H7 (cell line): ENCODE results near the gene SEC31A. TPM values are rescaled to one million over a fixed set of nuclear protein-coding genes. Genes with fewer than 3 reads are reported as not detected.

ENCODE experiments used
- DNase-seq: peaks from one replicate; pipeline ENCODE4 v3.0.0; 2012
- H3K27me3 ChIP-seq: 2 replicates; pipeline ENCODE4 v1.6.0; 2011; ENCODE audit warnings: mild to moderate bottlenecking, low read length; ENCODE audit not compliant: control insufficient read depth, insufficient read depth
- H3K36me3 ChIP-seq: replicated peaks from 2 replicates; pipeline ENCODE4 v1.5.1; 2011; ENCODE audit warnings: low read length; ENCODE audit not compliant: control insufficient read depth, insufficient read depth
- H3K4me3 ChIP-seq: 2 replicates; pipeline ENCODE4 v1.5.1; 2011; ENCODE audit warnings: low read depth, mild to moderate bottlenecking, control low read depth, low read length, moderate library complexity; ENCODE audit not compliant: insufficient read depth
- total RNA-seq: library from RNA; depleted of rRNA; stranded (reverse); fragments of >200 nt; shearing (Covaris generic); gene quantifications from 2 replicates; pipeline ENCODE4 v1.2.3, GENCODE V29; 2014

Gene SEC31A
- total RNA-seq, 1 experiment from 2014 or later, result 117 TPM

DNA sequence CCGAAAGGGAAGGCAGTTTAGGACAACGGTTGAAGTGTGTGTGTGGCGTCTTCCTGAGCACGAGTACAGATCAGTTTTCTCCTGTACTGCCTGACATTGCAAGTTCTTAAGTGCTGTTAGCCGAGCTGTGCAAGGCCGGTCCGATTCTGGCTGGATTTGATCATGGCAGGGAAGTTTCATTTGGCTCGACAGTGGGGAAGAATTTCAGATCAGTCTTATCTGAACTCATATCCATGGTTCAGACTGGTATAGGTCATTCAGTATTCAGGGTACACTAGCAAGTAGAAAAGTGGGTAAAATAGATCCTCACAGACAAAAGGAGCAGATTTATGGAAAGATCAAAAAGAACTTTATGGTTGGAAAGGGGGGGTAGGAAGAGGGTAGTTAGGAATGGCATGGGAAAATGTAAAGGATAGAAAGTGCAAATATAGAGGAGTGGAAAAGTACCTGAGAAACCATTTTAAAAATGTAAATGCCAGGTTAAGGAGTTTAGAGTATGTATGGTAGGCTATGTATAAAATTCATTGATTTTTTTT, 10.3 kb upstream of the SEC31A start:
- peaks cover 16% of the 10 kb centered on the region for H3K36me3 ChIP-seq
- H3K4me3 ChIP-seq, result peak overlapping the region; percentile 92
- no peaks in the 10 kb centered on the region for H3K27me3 ChIP-seq
- no peak for DNase-seq

DNA sequence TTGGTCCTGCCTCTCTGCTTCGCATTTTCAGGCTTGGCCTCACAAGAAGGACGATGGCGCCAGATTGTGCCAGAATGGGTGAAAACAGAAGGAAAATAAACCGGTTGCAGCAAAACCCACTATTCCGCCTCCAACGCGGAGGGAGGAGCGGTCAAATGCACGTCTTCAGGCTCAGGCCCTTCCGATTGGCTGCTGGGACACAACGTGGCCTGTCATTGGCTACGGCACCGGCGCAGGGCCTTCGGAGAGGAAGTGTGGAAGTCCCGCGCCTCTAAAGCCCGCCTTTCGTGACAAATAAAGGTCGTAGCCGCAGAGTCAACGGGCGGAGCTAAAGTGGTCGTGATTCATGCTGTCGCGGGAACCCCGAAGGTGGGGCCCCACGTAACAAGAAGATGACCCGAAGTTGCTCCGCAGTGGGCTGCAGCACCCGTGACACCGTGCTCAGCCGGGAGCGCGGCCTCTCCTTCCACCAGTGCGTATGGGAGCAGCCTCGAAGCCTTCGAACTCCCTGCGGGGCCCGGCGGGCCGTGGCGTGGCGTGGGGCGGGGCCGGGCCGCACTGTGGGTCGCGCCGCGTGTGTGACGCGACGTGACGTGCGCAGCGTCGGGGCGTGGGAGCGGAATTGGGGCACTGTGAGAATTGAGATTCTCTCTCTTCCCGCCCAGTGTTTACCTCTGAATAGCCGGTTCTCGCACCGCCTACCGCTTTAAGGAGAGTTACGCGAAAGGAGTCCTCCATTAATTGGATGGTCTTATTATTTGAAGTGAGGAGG, 9.6 kb upstream of the SEC31A start, which contains the start of gene THAP9:
Gene THAP9, plus strand, starts transcription at position 325 of the 772 bp plus-strand sequence. Its CDS starts 68 bp downstream, at position 393.
- peak; percentile 86 for DNase-seq
- H3K4me3 ChIP-seq, result peak within 1 kb of the TSS; percentile 92
- peaks cover 16% of the 10 kb centered on the region for H3K36me3 ChIP-seq
- H3K27me3 ChIP-seq, result no peaks in the 10 kb centered on the region

DNA sequence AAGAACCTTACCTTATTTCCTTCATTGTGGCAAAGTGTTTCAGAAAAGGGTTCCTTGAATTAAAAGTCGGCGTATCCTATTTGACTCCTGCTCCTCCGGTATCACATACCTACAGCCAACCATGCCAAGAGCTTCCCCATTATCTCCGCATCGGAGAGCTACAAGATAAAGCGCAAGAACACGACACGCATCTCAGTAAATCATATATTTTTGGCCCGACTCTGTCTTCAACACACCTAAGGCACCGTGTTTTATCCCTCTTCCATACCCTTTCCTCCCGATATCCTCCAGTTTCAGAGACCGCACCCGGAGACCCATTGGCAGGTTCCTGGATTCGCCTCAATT, 9.1 kb upstream of the SEC31A start:
- Histone ChIP-seq H3K27me3 (no peaks in the 10 kb centered on the region), H3K36me3 (peaks cover 16% of the 10 kb centered on the region), H3K4me3 (peak overlapping the region; percentile 92)
- no peak for DNase-seq

DNA sequence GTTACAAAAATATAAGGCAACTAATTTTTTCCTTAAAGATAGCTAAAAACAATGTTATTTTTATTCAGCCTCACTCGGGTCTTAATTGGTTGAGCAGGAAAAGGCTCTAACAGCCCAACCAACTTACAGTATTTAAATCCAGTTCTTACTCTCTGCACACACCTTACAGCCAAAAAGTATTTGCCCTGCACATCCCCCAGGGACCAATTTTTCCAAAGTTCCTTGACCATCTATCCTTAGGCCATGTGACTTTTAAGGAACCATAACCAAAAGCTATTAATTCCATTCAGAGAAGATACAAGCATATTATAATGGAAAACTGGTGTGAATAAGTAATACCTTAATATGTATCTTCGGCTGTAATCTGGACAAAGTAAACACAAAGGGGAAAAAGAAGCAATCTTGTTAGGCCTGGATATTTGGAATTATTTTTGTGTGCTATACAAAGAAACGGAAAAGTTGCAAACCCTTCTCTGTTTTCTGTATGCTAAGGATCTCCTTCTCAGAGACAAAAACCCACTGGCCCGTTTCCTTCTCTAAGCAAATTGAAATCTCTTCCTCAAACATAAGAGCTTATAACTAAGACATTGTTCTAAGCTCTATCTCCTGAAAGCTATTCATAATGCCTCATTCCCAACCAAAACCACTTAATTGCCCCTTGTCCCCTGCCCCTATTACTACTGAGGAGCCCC, 8.6 kb upstream of the SEC31A start:
- Histone ChIP-seq H3K36me3 (peaks cover 18% of the 10 kb centered on the region), H3K27me3 (no peaks in the 10 kb centered on the region), H3K4me3 (peak overlapping the region; percentile 92)
- DNase-seq, result no peak

DNA sequence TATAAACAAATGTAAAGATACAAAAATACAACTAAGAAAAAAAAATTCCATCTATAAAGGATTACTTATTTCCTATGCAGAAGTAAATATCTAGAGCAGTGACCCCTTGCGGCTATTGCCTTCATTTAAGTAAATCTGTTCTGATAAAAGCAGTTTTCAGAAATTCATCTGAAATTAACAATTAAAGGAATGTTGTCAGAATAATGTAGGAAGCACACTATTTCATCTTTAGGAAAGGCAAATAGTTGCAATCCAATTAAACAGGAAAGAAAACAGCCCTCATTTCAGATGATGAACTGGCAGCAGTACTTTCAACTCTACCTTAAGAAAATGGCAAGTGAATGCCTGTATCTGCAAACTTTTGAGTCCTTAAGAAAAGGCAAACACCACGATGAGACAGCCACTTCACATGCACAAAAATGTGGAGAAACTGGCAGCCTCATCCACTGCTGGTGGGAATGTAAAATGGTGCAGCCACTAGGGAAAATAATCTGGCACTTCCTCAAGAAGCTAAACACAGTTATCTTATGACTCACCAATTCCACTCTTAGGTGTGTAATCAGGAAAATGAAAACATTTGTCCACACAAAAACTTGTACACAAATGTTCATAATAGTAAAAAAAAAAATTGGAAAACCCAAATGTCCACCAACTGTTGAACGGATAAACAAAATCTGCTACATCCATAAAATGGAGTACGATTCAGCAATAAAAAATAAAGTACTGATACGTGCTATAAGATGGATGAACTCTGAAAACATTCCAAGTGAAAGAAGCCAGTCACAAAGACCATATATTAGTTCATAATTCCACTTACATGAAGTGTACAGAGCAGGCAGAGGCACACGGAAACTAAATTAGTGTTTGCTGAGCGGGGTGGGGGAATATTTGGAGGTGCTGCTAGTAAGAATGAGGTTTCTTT, 7.6 kb upstream of the SEC31A start:
- Histone ChIP-seq H3K27me3 (no peaks in the 10 kb centered on the region), H3K36me3 (peaks cover 26% of the 10 kb centered on the region), H3K4me3 (peak overlapping the region; percentile 92)
- DNase-seq, result no peak

DNA sequence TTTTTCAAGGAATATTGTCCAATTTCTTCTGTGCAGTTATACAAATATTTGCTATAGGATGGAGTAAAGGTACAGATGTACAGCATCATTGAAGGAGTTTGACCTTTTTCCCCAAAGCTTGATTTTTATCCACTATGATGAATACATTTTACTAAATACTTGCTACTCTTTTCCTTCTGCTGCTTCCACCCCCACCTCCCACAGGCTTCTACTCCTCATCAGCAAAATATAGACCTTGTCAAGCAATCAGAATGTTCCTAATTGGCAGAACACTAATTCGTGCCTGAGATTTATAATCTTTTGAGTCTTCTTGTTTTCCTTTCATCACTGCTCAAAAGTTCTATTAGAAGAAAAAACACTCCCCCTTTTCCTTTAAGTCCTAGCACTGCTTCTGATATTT, 5.8 kb upstream of the SEC31A start:
- peaks cover 28% of the 10 kb centered on the region for H3K36me3 ChIP-seq

DNA sequence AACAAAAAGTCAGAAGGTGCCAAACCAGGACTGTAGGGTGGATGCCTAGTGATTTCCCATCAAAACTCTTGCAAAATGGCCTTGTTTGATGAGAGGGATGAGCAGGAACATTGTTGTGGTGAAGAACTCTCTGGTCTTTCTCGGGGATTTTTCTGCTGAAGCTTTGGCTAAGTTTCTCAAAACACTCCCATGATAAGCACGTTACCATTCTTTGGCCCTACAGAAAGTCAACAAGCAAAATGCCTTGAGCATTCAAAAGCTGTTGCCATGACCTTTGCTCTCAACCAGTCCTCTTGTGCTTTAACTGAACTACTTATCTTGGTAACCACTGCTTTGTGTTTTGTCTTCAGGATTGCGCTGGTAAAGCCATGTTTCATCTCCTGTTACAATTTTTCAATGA, 3.0 kb upstream of the SEC31A start:
- no peak overlapping the region for H3K4me3 ChIP-seq
- no peak for DNase-seq
- no peaks in the 10 kb centered on the region for H3K27me3 ChIP-seq
- peaks cover 26% of the 10 kb centered on the region for H3K36me3 ChIP-seq

More for the DNA sequence above, 5.8 kb upstream of the SEC31A start:
- no peak for DNase-seq
- no peaks in the 10 kb centered on the region for H3K27me3 ChIP-seq
- no peak overlapping the region for H3K4me3 ChIP-seq

DNA sequence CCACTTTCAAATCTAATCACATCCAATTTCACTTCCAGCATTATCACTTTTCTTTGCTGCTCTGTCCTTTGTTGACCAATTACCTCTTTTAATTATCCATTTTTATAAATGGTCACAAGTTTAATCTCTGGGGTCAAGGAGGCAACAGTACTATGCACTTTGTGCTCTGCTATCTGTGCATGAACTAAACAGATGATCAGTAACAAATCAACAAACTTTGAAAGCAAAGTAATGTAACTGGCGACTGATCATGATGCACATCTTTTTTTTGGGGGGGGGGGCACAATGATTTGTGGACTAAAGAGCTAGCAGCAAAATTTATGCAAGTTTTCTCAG, 1.5 kb upstream of the SEC31A start:
- no peak overlapping the region for H3K4me3 ChIP-seq
- H3K36me3 ChIP-seq, result peaks cover 20% of the 10 kb centered on the region
- no peaks in the 10 kb centered on the region for H3K27me3 ChIP-seq
- DNase-seq, result no peak

DNA sequence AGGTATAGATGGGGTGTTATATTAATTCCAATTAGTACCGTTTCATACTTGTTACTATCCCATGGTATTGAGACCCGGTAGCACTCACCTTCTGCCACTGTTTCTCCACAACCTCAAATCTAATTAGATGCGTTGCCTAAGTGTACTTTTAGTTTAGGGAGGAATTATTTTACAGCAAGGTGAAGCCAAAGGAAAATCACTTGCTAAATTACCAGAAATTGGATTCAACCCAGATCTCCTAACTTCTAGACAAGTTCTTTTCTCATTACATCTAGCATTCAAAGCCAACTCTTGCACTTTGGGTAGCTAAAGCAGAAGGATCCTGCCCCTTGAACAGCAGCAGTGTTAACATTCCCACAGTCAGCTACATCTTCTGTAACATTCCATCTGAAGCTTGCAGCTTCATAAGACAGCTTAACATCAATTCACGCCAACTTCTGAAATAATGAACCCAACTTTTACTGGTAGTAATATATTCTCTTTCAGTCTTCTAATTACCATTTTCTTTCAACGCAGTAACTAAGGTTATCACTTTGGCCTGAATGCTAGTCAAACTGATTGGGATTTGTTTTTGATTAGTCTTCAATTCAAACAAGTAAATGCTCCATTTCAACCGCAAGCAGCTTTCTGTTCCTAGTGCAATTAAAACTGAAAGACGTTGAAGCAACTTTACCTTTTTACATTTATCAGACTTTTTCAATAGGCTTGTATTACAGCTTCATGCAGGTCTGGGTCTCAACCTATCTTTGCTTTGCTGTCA, 934 bp upstream of the SEC31A start:
- no peaks in the 10 kb centered on the region for H3K27me3 ChIP-seq
- H3K4me3 ChIP-seq, result peak overlapping the region; percentile 71
- H3K36me3 ChIP-seq, result peaks cover 20% of the 10 kb centered on the region
- DNase-seq, result no peak

DNA sequence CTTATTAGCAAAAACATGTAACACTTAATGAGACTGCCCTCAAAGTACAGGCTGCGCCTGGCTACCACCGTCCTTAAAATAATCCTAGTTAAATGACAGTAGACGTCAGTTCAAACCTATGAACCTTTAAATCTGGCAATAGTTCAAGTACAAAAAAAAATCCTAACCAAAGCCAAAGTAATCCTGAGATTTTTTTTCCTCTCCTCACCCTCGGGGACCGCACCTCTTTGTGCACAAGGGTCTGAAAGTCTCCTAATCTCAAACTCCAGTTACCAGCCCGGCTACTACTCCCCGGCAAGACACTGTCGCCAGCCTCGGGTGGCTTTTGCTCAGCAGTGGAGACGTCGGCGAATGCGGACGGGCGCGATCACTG, 439 bp downstream of the SEC31A start:
- H3K27me3 ChIP-seq, result no peaks in the 10 kb centered on the region
- no peak for DNase-seq
- H3K36me3 ChIP-seq, result peaks cover 14% of the 10 kb centered on the region
- H3K4me3 ChIP-seq, result peak overlapping the region; percentile 94

DNA sequence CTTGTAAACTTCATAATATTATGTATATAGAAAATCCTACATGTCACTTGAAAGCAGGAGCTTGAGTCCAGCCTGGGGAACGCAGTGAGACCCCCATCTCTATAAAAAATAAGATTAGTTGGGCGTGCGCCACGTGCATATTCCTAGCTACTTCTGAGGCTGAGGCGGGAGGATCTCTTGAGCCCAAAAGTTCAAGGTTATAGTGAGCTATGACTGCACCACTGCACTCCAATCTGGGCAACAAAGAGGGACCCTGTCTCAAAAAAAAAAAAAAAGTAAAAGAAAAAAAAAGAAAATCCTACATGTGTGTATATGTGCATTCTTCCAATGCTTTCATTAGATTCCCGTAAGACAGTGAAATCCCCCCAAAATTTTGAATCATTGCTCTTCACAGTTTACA, 1.7 kb downstream of the SEC31A start:
- Histone ChIP-seq H3K36me3 (peaks cover 8% of the 10 kb centered on the region), H3K4me3 (peak overlapping the region; percentile 94; the same call in 1 of the 2 replicates)

DNA sequence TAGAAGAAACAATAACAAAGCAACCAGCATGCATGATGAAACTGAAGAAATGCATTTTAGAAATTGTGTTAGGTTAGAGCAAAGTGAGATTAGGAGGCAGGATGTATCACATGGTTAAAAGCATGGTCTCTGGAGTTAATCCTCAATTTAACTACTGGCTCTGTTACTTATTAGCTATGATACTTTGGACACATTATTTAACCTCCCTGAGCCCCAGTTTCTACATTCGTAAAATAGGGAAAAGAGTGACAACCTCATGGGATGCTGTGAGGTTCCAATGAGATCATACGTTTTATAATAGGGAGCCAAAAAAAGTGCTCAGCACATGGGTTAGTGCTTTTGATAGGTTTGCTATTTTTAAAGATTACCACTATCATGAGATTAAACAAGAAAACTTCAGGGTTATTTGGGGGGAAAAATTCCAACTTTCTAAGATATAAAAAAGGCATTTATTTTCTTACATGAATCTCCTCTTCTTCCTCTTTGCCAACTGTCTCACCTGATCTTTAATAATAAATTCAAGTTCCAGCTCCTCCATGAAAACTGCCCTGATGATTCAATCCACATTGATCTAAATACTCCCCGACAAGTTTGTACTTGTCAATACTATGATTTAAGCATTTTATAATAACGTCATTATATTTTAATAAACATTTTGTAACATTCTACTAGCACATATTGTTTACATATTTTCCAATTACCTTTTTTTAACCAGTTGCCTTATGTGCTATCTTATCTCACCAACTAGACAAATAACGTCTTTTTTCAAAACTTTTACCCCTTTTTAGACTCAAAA, 4.6 kb downstream of the SEC31A start:
- no peaks in the 10 kb centered on the region for H3K36me3 ChIP-seq
- no peak overlapping the region for H3K4me3 ChIP-seq
- no peaks in the 10 kb centered on the region for H3K27me3 ChIP-seq
- DNase-seq, result no peak

More for the DNA sequence above, 1.7 kb downstream of the SEC31A start:
- no peak for DNase-seq
- H3K27me3 ChIP-seq, result no peaks in the 10 kb centered on the region

DNA sequence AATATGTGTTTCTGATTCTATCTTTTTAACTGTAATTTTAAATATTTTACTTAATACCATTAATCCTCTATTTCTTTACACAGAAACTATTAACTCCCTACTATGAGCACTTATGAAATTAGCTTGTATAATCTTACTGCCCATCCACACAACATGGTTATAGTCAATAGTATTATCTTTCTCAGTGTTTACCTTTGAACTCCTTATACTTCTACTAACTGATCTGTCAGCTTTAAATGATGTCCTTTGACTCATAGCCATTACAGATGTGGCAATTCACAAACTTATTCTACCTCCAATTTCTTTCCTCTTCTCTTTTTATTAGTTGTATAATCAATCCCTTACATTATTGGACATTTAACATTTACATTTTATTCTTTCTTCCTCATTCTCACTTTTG, 5.5 kb downstream of the SEC31A start:
- Histone ChIP-seq H3K4me3 (no peak overlapping the region), H3K27me3 (no peaks in the 10 kb centered on the region), H3K36me3 (peaks cover 2% of the 10 kb centered on the region; the same call in 1 of the 2 replicates)
- no peak for DNase-seq
